ENCODE measurements around the gene USB1.

Gene USB1

GRCh38 chr16:57962046-57962445, 39.2 kb upstream of the USB1 start:
- H3K27ac ChIP-seq: no peak overlapping the region
- TF ChIP-seq CTCF (conservative IDR thresholded peaks at IDR 0.05): no peak

GRCh38 chr16:57962756-57963155, 38.5 kb upstream of the USB1 start:
- TF ChIP-seq CTCF (conservative IDR thresholded peaks at IDR 0.05): no peak
- no peak overlapping the region for H3K27ac ChIP-seq

- no peak overlapping the region for H3K27ac ChIP-seq
- TF ChIP-seq CTCF (conservative IDR thresholded peaks at IDR 0.05): no peak
Observed at GRCh38 chr16:57964157-57964700, 37.0 kb upstream of the USB1 start.

GRCh38 chr16:57966204-57966771, 34.9 kb upstream of the USB1 start:
- H3K27ac ChIP-seq: no peak overlapping the region
- TF ChIP-seq CTCF (conservative IDR thresholded peaks at IDR 0.05): no peak

- no peak overlapping the region for H3K27ac ChIP-seq
- TF ChIP-seq CTCF (conservative IDR thresholded peaks at IDR 0.05): no peak
Observed at GRCh38 chr16:57966986-57967385, 34.2 kb upstream of the USB1 start.

GRCh38 chr16:57967916-57968315, 33.3 kb upstream of the USB1 start:
- no peak overlapping the region for H3K27ac ChIP-seq
- TF ChIP-seq CTCF (conservative IDR thresholded peaks at IDR 0.05): no peak

GRCh38 chr16:57969451-57970123, 31.6 kb upstream of the USB1 start:
- TF ChIP-seq CTCF (conservative IDR thresholded peaks at IDR 0.05): no peak

More at GRCh38 chr16:57969451-57970123, 31.6 kb upstream of the USB1 start:
- no peak overlapping the region for H3K27ac ChIP-seq
